Loucy (cell line): ENCODE data around the gene PPP2R5E.

Experiments
- CTCF ChIP-seq: fragments of 200-600 bp; sonication (generic); conservative IDR thresholded peaks from 2 replicates; pipeline ENCODE4 v1.5.1; 2014; ENCODE audit warnings: mild to moderate bottlenecking, antibody characterized with exemption, low read length
- EZH2phosphoT487 ChIP-seq: fragments of 200-600 bp; IDR thresholded peaks from 2 replicates; pipeline ENCODE4 v1.6.1; 2018; ENCODE audit warnings: antibody characterized with exemption, mild to moderate bottlenecking, moderate library complexity, borderline replicate concordance

GRCh38 chr14:63486738-63487137 lies 56.4 kb downstream of the PPP2R5E start:
- TF ChIP-seq CTCF: no peak
- TF ChIP-seq EZH2phosphoT487: no peak
